IMR-90 (cell line): ENCODE results near the gene PDGFC.

ENCODE experiments used
- CEBPB ChIP-seq: IDR thresholded peaks from 2 replicates; pipeline ENCODE4 v1.6.1; 2012; ENCODE audit warnings: low read depth, low read length, improper control_type of control experiment
- TF ChIP-seq, protein P1 (sequence below): conservative IDR thresholded peaks from 2 replicates; pipeline ENCODE4 v1.5.1; 2012; ENCODE audit warnings: mild to moderate bottlenecking, low read depth, low read length, improper control_type of control experiment

DNA sequence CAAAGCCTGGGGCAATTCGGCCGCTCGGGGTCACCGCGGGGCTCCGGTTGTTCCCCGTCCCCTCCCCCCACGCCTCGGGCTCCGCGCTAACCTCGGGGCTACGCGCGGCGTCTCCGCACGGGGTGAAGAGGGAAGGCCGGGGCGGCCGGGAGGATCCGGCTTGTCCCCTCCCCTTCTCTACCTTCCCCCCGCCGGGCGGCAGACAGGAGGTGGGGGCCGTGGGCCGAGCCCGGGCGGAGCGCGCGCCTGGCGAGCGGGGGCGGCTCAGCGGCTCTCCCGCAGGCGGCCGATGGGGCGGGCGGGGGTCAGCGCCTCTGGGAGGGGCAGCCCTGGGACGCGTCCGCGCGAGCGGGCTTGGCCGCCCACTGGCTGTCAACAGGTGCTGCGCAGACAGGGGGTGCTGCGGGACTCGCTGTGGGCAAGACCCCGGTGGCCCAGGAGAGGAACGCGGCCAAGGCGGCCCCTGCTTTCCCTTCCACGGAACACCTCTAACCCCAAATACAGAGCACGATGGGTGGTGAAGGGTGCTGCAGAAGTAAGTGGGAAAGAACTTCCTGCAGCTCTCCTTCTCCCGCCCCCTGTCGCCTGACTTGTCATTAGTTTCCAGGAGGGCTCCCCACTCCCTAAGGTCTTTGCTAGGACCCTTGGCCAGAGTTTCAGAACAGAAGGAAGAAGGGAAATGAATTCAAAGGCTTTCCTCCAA lies at the start of gene PDGFC:
- TF ChIP-seq, protein P1, sequence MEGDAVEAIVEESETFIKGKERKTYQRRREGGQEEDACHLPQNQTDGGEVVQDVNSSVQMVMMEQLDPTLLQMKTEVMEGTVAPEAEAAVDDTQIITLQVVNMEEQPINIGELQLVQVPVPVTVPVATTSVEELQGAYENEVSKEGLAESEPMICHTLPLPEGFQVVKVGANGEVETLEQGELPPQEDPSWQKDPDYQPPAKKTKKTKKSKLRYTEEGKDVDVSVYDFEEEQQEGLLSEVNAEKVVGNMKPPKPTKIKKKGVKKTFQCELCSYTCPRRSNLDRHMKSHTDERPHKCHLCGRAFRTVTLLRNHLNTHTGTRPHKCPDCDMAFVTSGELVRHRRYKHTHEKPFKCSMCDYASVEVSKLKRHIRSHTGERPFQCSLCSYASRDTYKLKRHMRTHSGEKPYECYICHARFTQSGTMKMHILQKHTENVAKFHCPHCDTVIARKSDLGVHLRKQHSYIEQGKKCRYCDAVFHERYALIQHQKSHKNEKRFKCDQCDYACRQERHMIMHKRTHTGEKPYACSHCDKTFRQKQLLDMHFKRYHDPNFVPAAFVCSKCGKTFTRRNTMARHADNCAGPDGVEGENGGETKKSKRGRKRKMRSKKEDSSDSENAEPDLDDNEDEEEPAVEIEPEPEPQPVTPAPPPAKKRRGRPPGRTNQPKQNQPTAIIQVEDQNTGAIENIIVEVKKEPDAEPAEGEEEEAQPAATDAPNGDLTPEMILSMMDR = peak; percentile 34
- TF ChIP-seq CEBPB = no peak
